HG03066 (cell line): Measurements from ENCODE around the gene SET.
A peak's percentile ranks its signal among the peaks of the same experiment; 100 is the strongest.

Experiments used
- ATAC-seq: cut with Tn5 transposase; IDR thresholded peaks from one replicate; pipeline ENCODE4 v1.9.1; 2021; ENCODE audit warnings: low read depth; ENCODE audit not compliant: unreplicated experiment

The SET gene

GRCh38 chr9:128707446-128707845 is 18.4 kb downstream of the SET start:
- no peak for ATAC-seq

GRCh38 chr9:128712451-128713410 is 23.7 kb downstream of the SET start:
- no peak for ATAC-seq

GRCh38 chr9:128713411-128713780 is 24.4 kb downstream of the SET start:
- no peak for ATAC-seq

GRCh38 chr9:128713941-128714573 is 25.0 kb downstream of the SET start:
- no peak for ATAC-seq

DNA sequence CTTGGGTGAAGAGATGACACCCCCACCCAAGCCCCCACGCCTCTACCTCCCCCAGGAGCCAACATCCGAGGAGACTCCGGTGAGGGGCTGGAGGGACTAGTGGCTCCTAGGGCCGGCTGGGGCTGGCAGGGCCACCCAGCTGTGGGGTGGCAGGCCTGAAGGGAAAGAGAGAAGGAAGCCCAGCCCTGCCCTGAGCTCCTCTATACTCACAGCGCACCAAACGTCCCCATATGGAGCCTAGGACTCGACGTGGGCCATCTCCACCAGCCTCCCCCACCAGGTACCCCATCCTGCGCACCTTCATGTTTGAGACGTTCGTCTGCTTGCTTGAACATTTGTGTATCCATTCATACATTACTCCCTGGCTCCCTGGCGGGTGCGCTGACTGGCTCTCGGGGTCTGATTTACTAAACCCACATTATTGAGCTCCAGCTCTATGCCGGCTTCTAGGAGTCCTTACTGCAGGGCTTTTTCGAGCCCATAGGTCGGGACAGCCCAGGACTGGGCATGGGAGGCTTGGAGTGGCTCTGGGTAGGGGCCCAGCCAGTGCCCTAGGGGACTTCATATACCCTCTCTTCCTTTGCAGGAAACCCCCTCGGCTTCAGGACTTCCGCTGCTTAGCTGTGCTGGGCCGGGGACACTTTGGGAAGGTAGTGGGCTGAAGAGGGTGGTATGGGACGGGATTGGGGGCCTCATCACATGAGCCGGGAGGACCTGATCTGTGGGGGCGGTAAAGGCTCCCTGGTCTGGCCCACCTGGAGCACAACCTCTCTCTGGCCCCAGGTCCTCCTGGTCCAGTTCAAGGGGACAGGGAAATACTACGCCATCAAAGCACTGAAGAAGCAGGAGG is 25.8 kb downstream of the SET start:
- no peak for ATAC-seq

- ATAC-seq, result no peak
These were observed 26.4 kb downstream of the SET start for GRCh38 chr9:128715436-128715750.

- no peak for ATAC-seq
These were observed 27.7 kb downstream of the SET start for GRCh38 chr9:128716581-128717254.

DNA sequence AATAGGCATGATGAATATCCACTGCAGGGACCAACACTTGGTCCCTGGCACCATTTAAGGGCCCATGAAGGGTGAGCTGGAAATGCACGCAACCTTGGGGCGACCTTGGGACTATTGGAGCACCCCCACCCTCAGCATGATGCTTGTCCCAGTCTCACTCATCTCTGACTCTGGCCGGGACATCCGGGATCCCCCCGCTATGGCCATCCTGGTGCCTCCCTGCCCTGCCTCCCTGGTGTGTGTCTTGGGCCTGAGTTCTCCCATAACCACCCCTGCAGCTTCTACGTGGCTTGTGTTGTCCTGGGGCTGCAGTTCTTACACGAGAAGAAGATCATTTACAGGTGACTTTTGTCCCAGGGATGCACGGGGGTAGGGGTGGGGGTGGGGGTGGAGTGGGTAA is 29.0 kb downstream of the SET start:
- ATAC-seq, result no peak

DNA sequence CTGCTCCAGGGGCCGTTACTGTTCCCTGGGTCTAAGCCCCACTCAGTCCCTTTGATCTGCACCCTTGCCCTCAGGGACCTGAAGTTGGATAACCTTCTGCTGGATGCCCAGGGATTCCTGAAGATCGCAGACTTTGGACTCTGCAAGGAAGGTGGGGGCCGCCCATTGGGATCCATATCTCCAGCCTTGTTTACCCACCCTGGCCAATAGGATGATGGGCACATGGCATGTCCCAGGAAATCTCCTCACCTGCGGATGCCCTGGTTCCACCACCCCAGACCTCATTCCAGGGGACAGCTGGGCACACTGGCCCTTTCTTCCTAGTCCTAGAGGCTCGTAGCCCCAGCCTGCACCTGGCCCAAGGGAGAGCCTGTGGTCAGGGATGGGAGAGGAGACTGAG is 29.5 kb downstream of the SET start:
- ATAC-seq, result no peak

- no peak for ATAC-seq
These were observed 31.0 kb downstream of the SET start for GRCh38 chr9:128719919-128720605.

DNA sequence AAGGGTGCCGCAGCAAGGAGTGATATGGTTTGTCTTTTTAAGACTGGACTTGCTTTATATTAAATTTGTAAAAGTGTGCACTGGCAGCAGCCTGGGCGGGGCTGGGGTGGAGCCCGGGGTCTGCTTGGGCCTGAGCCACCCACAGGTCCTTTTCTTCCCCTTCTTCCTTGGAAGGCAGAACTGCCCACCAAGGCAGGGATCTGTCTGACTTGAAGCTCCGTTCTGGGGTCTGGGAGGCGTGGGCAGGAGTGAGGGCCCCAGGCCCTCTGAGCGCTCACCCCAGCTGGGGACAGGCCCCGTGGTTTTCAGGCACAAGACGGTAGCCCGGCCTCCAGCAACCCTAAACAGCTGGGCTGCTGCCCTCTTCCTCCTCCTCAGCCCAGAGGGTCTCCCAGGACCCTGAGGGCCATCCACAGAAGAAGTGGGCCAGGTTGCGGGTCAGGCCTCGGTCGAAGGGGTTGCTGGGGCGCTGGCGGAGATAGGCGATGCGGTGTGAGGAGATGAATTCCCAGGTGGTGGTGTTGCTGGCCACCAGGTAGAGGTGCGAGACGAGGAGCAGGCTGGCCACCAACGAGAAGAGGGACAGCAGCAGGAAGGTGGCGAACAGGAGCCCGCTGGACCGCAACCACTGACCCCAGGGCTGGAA is 31.9 kb downstream of the SET start:
- ATAC-seq, result no peak

DNA sequence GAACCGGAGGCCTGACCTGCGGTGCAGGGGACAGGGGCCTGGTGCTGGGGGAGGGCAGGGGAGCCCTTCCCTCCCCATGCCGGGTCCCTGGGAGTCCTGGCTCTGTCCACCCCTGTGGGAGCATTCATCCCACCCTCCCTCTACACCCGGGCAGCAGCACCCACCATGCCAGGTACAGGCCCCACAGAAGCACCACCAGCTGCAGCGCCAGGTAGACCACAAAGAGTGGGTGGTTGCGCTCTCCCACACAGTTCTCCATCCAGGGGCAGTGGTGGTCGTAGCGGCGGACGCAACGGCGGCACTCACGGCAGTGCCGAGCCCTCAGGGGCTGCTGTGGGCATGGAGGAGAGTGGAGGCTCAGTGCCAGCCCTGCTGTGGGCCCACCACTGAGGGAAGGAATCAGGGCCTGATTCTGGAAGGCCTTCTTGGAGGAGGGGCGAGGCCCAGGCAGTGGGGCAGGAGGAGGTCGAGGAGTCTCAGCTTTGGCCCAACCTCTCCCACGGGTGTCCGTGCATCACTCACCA is 32.5 kb downstream of the SET start:
- ATAC-seq, result no peak

GRCh38 chr9:128722380-128723351 is 33.6 kb downstream of the SET start:
- ATAC-seq, result no peak

- ATAC-seq, result no peak
These were observed 34.4 kb downstream of the SET start for GRCh38 chr9:128723352-128723865.

DNA sequence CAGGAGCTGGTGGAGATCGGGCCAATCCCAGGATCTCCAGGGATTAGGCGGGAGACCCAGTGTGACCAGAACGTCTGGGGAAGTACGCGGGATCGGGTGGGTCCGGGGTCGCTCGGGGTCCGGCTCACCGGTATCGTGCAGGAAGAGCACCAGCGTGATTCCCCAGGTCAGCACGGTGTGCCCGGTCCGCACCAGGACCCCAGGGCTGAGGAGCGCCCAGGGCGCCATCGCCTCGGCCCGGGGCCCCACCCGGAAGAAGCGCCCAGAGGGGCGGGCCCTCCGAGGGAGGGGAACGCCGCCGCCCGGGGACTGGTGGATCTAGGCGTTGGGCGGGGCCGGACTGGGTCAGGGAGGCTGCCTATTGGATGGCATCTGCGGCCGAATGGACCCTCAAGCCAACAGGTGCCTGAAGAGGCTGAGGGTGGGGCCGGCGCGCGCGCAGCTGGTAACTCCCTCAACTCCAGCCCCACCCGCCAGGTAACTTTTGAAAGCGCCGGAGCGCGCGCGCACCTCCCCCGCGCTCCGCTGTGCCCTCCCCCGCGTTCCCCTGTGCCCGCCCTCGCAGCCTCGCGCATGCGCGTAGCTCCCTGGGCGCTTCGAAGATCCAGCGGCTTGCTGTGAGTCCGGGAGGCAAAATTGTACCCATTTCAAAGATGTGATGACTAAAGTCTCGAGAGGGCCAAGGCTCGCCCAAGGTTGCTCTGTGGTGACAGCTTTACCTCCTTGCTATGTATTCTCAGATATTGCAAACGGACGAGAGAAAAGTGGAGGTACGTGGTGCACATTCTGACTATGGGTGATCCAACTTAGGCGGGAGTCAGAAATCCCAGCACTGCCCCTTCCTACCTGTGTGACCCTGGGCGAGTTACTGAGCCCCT is 35.1 kb downstream of the SET start, which contains the start of gene ZDHHC12:
TSS of gene ZDHHC12 (minus strand) at position 262 of the 878 bp plus-strand sequence. CDS start at position 228, 34 bp downstream.
- peak; percentile 93 for ATAC-seq

- ATAC-seq, result no peak
These were observed 35.8 kb downstream of the SET start for GRCh38 chr9:128724744-128725211.
